EL (cell line): ENCODE data around the gene TMEM132D.

ENCODE experiments used
- DNase-seq: peaks from one replicate; pipeline ENCODE4 v3.0.0-alpha.2; 2016

TMEM132D gene

GRCh38 chr12:129325566-129325965 lies 578.3 kb downstream of the TMEM132D start:
- no peak for DNase-seq

- no peak for DNase-seq
These were observed 591.8 kb downstream of the TMEM132D start for GRCh38 chr12:129312048-129312447.

- no peak for DNase-seq
These were observed 593.5 kb downstream of the TMEM132D start for GRCh38 chr12:129310346-129310745.

- DNase-seq = no peak
These were observed 598.0 kb downstream of the TMEM132D start for GRCh38 chr12:129305851-129306250.

- DNase-seq = no peak
These were observed 599.3 kb downstream of the TMEM132D start for GRCh38 chr12:129304529-129304928.

GRCh38 chr12:129300011-129300410 lies 603.8 kb downstream of the TMEM132D start:
- DNase-seq = no peak

- no peak for DNase-seq
These were observed 604.9 kb downstream of the TMEM132D start for GRCh38 chr12:129298921-129299320.

GRCh38 chr12:129296671-129297070 lies 607.2 kb downstream of the TMEM132D start:
- DNase-seq = no peak

- no peak for DNase-seq
These were observed 609.0 kb downstream of the TMEM132D start for GRCh38 chr12:129294868-129295267.

GRCh38 chr12:129279771-129280170 lies 624.1 kb downstream of the TMEM132D start:
- DNase-seq = no peak

GRCh38 chr12:129276361-129277060 lies 627.3 kb downstream of the TMEM132D start:
- DNase-seq = no peak

- no peak for DNase-seq
These were observed 633.9 kb downstream of the TMEM132D start for GRCh38 chr12:129269756-129270495.

GRCh38 chr12:129258781-129259318 lies 645.0 kb downstream of the TMEM132D start:
- no peak for DNase-seq

- DNase-seq = no peak
These were observed 646.3 kb downstream of the TMEM132D start for GRCh38 chr12:129257524-129257923.

- DNase-seq = no peak
These were observed 657.2 kb downstream of the TMEM132D start for GRCh38 chr12:129246630-129247029.

GRCh38 chr12:129245769-129246168 lies 658.1 kb downstream of the TMEM132D start:
- DNase-seq = no peak

GRCh38 chr12:129241852-129242251 lies 662.0 kb downstream of the TMEM132D start:
- DNase-seq = no peak

GRCh38 chr12:129237881-129238280 lies 665.9 kb downstream of the TMEM132D start:
- no peak for DNase-seq

GRCh38 chr12:129234209-129234608 lies 669.6 kb downstream of the TMEM132D start:
- DNase-seq = no peak

GRCh38 chr12:129231491-129231890 lies 672.3 kb downstream of the TMEM132D start:
- DNase-seq = no peak

- no peak for DNase-seq
These were observed 672.8 kb downstream of the TMEM132D start for GRCh38 chr12:129230995-129231394.

GRCh38 chr12:129226851-129227250 lies 677.0 kb downstream of the TMEM132D start:
- DNase-seq = no peak

- DNase-seq = no peak
These were observed 677.8 kb downstream of the TMEM132D start for GRCh38 chr12:129226005-129226404.

- DNase-seq = no peak
These were observed 688.3 kb downstream of the TMEM132D start for GRCh38 chr12:129215556-129215955.
